GM19099 (cell line): ENCODE data around the gene HCFC2.

Source experiments
- POLR2A ChIP-seq: IDR thresholded peaks from 3 replicates; pipeline ENCODE4 v1.6.1; 2011; ENCODE audit warnings: low read depth; ENCODE audit not compliant: insufficient read length; ENCODE audit errors: extremely low read depth

HCFC2 gene

DNA sequence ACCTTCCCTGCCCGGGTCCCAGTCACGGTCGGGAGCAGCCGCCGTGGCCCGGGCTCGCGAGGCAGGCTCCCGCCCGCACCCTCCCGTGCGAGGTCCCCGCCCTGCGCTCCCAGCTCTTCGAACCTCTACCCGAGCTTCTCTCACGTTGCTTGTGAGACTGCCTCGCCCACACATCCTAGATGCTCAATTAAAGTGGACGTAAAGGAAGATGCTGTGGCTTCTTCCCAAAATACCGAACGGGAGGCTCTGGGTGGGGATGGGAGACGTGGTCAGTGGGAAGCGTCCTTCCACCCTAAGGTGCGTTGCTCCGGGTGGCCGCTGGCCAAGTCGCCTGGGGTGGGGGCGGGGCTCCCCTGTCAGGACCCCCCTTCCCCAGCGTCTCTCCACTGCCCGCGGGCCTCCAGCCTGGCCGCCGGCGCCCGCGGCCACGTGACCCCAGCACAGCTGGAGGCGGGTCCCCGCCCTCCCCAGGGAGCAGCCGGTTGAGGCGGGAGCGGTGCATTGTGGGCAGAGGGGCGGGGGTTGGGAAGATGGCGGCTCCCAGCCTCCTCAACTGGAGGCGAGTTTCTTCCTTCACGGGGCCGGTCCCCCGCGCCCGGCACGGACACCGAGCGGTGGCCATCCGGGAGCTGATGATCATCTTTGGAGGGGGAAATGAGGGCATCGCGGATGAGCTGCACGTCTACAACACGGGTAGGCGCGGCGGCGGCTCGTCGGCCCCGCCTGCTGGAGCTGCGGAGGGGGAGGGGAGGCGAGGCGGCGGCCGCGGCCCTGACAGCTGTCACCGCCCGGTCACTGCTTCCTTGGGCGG lies at the start of gene HCFC2:
Gene HCFC2 (plus strand): TSS at position 501 of the 811 bp plus-strand sequence. CDS start 30 bp downstream, at position 531.
- TF ChIP-seq POLR2A: peak; percentile 66

DNA sequence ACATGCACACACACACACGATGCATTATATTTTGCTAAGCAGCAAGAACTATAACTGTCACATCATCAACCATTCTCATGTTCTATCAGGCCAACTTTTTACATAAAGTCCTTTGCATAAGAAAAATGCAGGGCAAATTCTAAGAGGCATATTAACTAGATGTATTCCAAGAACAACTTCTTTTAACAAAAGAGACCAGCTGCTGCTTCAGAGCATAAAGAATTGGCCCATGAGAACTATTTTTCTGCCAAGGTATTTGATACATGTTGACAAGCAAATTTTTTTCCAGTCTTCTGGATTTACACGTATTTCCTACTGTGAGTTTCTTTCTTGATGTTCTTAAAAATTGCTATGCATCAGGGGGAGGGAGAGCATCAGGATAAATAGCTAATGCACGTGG lies 41.5 kb upstream of the HCFC2 start:
- no peak for TF ChIP-seq POLR2A

DNA sequence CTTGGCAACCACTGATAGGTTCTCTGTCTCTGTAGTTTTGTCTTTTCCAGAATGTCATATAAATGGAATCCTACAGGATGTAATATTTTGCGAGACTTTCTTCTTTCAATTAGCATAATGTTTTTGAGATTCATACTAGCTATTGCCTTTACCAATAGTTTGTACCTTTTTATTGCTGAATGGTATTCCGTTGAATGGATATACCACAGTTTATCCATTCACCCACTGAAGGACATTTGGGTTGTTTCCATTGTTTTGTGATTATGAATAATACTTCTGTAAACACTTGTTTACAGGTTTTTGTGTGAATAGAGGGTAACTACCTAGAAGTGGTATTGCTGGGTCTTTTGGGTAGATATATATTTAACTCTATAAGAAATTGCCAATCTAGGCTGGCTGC lies 40.6 kb upstream of the HCFC2 start:
- no peak for TF ChIP-seq POLR2A

DNA sequence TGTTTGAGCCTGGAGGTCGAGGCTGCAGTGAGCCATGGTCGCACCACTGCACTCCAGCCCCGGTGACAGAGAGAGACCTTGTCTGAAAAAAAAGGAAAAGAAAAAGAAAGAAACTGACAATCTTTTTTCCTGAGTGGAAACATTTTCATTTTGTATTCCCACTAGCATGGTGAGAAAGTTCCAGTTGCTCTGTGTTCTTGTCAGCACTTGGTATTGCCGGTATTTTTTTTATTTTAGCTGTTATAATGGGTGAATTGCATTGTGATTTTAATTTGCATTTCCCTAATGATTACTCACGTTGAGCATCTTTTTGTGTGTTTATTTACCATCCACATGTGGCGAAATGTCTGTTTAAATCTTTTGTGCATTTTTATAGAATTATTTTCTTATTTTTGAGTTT lies 40.0 kb upstream of the HCFC2 start:
- TF ChIP-seq POLR2A: no peak

DNA sequence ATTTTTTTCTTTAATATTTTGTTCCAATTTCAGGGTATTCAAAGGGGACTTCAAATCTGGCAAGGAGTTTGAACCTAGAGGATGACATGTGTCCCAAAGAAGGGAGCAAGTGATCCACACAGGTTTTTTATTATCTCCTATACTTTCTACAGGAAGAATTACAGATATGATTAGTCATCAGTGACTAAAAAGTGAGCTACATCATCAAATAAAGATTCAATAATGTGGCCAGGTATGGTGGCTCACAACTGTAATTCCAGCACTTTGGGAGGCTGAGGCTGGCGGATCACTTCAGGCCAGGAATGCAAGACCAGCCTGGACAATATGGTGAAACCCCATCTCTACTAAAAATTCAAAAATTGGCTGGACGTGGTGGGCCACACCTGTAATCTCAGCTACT lies 38.6 kb upstream of the HCFC2 start:
- no peak for TF ChIP-seq POLR2A

DNA sequence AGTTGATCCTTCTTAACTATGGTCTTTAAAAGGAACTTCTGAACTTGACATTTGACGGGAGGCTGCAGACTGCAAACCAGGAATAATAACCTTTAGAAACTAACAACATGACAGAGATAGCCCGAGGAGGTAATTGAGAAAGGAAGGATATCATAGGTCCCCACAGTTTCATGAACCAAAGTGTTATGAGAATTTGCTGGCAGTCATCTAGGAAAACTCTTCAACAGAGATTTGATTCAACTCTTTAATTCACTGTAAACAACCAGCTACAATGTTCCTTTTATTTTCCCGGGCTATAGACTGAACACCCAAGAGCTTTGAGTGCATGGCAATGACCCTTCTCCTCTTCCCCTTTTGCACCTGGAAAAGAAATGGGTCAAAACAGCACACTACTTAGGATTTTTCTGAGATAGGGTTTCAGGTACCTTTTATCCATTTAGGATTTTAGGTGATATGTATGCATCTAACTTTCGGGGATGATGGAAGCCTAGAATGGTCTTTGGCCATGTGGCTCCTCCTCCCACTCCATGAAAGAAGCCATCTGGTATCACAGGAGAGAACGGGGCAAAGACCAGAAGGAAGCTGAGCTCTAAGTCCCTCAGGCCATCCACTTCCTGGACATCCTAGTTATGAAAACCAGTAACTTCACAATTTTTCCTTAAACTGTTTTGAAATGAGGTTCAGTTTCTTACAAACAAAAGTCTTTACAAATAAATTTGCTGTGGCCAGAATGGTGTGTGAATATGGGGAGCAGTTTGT lies 37.3 kb upstream of the HCFC2 start:
- TF ChIP-seq POLR2A: no peak

DNA sequence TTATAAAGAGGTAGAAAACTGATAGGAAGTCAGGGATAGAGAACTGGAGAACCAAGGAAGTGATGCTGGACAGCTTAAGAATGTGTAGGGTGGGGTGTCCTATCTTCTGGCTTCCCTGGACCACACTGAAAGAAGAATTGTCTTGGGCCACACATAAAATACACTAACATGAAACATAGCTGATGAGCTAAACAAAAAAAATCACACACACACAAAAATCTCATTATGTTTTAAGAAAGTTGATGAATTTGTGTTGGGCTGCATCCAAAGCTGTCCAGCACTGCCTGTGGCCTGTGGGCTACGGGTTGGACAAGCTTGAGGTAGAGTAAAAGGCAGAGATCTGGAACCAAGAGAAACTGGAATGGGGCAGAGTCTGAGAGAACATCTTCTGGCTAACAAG lies 21.8 kb upstream of the HCFC2 start:
- no peak for TF ChIP-seq POLR2A

DNA sequence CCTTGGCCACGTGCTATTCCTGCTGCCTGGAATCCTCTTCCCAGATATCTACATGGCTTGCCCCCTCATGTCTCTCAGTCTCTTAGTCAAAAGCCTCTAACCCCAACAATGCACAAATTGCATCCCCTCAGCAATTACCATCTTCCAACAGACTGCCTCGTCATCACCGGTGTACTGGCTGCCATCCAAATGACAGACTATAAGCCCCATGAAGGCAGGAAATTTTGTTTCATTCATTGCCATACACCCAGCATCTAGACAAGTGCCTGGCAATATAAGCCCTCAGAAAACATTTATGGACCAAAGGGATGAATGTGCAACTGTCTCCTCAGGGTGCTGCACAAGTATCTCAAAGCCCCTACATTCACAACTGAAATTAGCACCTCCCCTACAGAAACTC lies 20.2 kb upstream of the HCFC2 start:
- no peak for TF ChIP-seq POLR2A

DNA sequence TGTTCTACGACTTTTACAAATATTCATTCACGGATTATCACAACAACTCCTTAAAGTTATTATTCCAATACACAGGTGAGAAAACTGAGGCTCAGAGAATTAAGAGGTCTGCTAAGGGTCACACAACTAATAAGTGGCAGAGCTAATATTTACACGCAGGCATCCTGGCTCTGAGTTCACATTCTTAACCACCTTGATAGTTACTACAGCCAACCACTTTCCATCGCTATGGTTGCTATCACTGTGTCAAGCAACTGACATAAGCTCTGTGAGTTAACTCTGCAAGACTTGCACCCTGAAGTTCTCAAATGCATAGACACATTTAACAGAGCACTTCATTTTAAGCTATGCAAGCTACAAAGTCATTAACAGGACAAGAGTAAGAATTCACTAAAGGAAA lies 18.0 kb upstream of the HCFC2 start:
- no peak for TF ChIP-seq POLR2A

DNA sequence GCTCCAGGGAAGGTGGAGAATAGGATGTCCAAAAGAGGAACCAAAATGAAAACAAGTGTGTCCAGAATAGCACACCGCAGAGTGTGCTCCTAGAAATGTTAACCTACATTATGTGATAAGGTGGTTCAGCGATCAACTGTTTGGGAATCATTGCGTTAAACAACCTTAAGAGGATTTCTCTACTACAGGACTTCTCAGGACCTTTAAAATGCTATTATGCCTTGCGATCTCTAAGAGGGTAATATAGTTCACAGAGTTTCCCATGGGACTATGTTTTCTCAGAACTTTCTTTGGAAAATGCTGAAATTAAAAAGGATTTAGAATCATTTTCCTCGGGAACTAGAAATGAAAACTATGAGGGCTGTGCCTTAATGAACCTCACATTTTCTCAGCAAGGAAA lies 16.2 kb upstream of the HCFC2 start:
- TF ChIP-seq POLR2A: no peak

DNA sequence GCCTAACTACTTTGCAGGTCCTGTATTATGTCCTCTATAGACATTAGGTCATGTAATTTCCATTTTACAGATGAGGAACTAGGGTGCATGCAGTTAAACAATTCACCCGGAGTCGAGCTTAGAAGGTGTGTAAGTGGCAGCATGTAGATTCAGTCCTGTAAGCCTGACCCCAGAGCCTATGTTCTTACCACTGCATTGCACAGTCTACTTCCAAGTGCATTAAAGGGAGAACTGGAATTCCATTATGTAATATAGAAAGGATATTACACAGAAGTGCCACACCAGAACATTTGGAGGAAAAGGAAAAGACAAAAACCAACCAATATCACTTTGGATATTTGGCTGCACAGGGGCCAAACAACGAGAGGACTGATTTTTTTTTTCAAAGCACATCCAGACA lies 15.5 kb upstream of the HCFC2 start:
- no peak for TF ChIP-seq POLR2A

DNA sequence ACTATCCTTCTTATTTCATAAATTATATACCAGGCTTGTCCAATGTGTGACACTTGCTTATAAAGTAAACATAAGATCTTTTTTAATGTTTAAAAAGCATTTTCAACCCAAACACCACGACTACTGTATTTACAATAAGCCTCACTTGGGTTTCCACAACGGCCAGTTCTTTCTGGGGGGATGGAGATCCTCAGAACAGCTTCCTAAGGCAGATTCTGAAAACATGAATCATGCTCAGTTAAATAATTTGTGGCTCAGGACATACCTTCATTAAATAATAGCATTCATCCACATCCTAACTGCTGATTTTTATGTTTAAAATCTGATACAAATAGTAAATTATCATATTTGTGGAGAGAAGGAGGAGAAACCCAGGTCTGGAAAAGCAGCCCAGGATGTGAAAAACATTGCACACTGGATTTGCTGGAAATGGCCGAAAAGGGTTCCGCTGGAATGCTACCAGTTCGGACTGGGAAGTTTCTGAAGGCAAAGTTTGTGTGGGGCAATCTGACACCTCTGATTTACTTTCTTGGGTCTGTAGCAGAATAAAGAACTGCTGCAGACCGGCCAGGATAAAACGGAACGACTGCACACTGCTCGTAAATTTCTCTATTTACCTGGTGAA lies 14.9 kb upstream of the HCFC2 start:
- TF ChIP-seq POLR2A: no peak

DNA sequence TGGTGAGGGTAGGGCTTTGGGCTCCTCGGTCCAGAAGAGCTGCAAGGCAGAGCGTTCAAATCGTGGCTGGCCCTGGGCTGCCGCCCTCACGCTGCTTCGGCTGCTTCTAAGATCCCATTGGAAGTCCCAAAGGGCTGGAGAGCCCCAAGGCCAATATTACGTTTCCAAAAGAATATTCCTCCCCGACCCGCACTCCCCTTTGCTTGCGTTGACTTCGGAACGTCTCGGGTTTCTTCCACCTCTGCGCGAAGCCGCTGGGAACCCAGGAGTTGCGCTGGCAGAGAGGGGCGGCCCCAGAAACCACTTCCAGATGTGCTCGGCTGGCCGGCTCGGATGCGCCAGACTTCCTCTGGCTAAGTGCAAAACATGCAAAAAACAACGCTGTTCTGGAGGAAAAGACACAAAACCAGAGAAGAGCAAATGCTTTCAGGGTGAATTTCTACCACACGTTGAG lies 14.4 kb upstream of the HCFC2 start, which contains the start of gene GLT8D2:
Gene GLT8D2 (minus strand): TSS at position 285 of the 454 bp plus-strand sequence. CDS start 30,539 bp downstream, outside the sequence.
- no peak for TF ChIP-seq POLR2A

DNA sequence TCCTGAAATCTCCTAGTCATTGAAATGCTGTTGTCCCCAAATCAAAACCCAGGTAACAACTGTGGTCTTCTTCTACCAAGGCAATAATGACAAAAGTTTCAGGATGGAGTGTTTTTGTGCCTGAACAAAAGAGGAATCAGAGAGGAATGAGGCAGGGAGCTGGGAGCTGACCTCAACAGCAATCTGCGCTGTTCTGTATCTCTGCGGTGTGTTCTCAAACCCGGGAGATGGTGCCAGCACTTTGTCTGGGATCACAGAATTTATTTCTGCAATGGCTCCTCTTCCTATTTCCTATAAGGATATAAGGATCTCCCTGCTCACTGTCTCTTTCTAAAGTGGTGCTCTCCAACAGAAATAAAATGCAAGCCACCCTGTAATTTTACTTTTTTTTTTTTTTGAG lies 13.9 kb upstream of the HCFC2 start:
- no peak for TF ChIP-seq POLR2A

DNA sequence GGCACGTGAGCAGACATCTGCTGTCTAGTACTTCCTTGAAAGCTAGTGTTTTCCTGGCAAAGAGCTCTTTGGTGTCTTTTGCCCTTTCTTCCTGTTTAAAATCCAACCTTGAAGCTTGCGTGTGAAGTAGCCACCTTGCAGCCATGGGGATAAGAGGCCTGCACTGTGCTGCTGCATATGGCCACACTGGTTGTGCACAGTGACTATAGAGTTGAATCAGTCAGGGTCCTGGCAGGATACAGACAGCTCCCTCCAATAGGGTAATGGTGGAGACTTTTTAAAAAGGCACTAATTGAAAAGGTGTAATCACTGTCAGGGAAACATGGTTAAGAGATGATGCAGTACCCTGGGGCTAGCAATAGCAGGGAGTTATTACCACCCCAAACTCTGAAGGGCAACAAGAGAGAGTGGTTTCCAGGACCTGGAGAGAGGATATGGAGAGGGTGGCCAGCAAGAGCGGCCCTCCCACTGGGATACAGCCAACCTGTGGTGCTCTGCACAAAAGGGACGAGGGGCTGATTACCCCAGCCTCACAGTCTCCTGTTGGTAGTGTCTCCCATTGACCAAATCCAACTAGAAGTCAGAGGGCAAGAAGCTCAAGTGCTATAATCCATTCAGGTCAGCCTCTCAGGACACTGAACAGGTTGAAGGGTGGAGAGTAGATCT lies 9.5 kb upstream of the HCFC2 start:
- no peak for TF ChIP-seq POLR2A
